NT2/D1 (cell line): ENCODE results near the gene TMEM163.

Source experiments
- SUZ12 ChIP-seq: IDR thresholded peaks from 2 replicates; pipeline ENCODE4 v1.6.1; 2011; ENCODE audit not compliant: insufficient read length, insufficient read depth; ENCODE audit errors: extremely low read depth
- YY1 ChIP-seq: IDR thresholded peaks from 2 replicates; pipeline ENCODE4 v1.6.1; 2011; ENCODE audit not compliant: insufficient read length, insufficient read depth
- ZNF274 ChIP-seq: IDR thresholded peaks from 2 replicates; pipeline ENCODE4 v1.6.1; 2011; ENCODE audit warnings: mild to moderate bottlenecking, low read depth, low read length

DNA sequence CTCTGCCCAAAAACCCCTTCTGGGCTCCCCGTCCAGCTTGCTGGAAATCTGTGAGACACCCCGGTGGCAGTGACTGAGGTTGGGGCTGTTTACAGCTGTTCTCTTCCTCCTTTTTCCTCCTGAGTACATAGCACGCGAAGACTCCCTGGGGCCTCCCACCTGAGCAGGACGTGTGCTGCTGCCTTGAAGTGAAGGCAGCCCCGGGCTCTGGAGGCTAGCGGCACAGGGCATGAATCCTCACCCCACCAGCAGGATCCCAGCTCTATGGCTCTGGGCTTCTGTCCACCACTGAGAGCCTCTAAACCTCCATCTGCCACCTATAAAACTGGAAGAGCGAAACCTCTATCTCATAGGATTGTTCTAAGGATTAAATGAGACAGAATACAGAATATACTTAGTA is 182.5 kb downstream of the TMEM163 start:
- TF ChIP-seq SUZ12 (no peak), ZNF274 (no peak), YY1 (no peak)
